ENCODE data around the gene MTF2. TPM values are rescaled to one million over a fixed set of nuclear protein-coding genes. Genes with fewer than 3 reads are reported as not detected.
"Not testable (repeated sequence)": the region's sequence is repeated elsewhere in the genome, so short reads cannot be mapped to it uniquely, and the experiment has no call there.

MTF2 gene
- total RNA-seq, 2 donors from 2014 or later = 10.4 to 31.5 TPM

DNA sequence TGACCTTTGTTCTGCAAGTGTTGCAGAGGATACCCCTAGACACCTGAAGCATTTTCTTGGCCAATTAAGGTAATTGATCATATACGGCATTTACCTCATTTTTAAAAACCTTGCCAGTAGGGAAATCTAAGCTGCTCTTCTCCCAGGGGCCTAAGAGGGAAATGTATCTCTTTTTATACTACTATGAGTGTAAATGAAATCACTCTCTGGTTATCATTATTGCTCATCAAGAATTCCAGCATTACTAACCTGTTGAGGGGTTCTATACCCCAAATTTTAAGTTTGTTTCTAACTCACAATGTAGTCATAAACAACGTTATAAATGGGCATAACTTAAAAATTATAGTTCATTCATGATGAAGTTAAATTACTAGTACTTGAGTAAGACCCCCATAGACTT lies 73.8 kb downstream of the MTF2 start:
- Histone ChIP-seq H3K27ac (no peak overlapping the region), H3K4me3 (no peak overlapping the region), H3K36me3 (no peaks in the 10 kb centered on the region), H3K4me1 (replicated peaks) (no peaks in the 10 kb centered on the region), H3K27me3 (replicated peaks; ENCODE audit: insufficient read depth) (no peaks in the 10 kb centered on the region), H3K9me3 (no peaks in the 10 kb centered on the region)
- TF ChIP-seq POLR2AphosphoS5 (IDR thresholded peaks at IDR 0.05) (no peak), POLR2A (IDR thresholded peaks at IDR 0.05) (no peak)
- TF ChIP-seq, protein P1, sequence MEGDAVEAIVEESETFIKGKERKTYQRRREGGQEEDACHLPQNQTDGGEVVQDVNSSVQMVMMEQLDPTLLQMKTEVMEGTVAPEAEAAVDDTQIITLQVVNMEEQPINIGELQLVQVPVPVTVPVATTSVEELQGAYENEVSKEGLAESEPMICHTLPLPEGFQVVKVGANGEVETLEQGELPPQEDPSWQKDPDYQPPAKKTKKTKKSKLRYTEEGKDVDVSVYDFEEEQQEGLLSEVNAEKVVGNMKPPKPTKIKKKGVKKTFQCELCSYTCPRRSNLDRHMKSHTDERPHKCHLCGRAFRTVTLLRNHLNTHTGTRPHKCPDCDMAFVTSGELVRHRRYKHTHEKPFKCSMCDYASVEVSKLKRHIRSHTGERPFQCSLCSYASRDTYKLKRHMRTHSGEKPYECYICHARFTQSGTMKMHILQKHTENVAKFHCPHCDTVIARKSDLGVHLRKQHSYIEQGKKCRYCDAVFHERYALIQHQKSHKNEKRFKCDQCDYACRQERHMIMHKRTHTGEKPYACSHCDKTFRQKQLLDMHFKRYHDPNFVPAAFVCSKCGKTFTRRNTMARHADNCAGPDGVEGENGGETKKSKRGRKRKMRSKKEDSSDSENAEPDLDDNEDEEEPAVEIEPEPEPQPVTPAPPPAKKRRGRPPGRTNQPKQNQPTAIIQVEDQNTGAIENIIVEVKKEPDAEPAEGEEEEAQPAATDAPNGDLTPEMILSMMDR (IDR thresholded peaks at IDR 0.05) = no peak
- no peak for DNase-seq (ENCODE audit: low spot score)
- WGBS = 90% methylated on average over 2 of the region's 2 CpGs
- intact Hi-C loops (cut with DNase I) = no loop called here

DNA sequence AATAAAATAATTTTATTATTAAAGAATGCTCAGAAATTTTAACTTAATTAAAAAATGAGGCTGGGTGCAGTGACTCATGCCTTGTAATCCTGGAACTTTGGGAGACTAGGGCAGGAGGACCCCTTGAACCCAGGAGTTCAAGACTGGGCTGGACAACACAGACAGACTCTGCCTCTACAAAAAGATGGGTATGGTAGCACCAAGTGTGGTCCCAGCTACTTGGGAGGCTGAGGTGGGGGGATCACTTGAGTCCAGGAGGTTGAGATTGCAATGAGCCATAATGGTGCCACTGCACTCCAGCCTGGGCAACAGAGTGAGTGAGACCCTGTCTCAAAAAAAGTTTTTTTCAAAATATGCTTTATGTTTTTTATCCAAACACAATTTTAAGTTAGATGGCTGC lies 75.8 kb downstream of the MTF2 start:
- TF ChIP-seq POLR2AphosphoS5 (IDR thresholded peaks at IDR 0.05) (no peak), POLR2A (IDR thresholded peaks at IDR 0.05) (no peak)
- TF ChIP-seq, protein P1 (IDR thresholded peaks at IDR 0.05) = no peak
- Histone ChIP-seq H3K27ac (no peak overlapping the region), H3K36me3 (no peaks in the 10 kb centered on the region)

DNA sequence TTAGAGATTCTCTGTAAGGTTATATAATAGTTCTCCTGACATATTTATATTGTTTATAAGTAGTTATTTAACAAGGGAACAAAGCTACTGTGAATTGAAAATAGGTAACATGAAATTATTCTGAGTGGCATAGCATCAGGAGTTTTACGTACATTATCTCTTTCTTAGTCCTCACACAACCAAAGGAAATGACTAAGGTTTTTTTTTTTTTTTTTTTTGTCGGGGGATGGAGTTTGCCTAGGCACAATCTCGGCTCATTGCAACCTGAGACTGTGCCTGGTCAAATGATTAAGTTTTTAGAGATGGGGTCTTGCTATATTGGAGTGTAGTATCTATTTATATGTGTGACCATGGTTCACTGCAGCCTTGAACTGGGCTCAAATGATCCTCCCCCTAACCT lies 76.3 kb downstream of the MTF2 start:
- no peak for DNase-seq (ENCODE audit: low spot score)
- H3K27ac ChIP-seq = no peak overlapping the region
- no peaks in the 10 kb centered on the region for H3K9me3 ChIP-seq
- no peak for TF ChIP-seq POLR2AphosphoS5 (IDR thresholded peaks at IDR 0.05)
- no peak for TF ChIP-seq POLR2A (IDR thresholded peaks at IDR 0.05)
- TF ChIP-seq, protein P1 (IDR thresholded peaks at IDR 0.05) = no peak
- intact Hi-C loops (cut with DNase I) = no loop called here
- H3K36me3 ChIP-seq = no peaks in the 10 kb centered on the region
- 76% methylated on average over 3 of the region's 3 CpGs for WGBS
- no peak overlapping the region for H3K4me3 ChIP-seq
- no peaks in the 10 kb centered on the region for H3K27me3 ChIP-seq (replicated peaks; ENCODE audit: insufficient read depth)
- no peaks in the 10 kb centered on the region for H3K4me1 ChIP-seq (replicated peaks)

More for the DNA sequence above, 75.8 kb downstream of the MTF2 start:
- DNase-seq (ENCODE audit: low spot score) = no peak
- H3K4me1 ChIP-seq (replicated peaks) = no peaks in the 10 kb centered on the region
- intact Hi-C loops (cut with DNase I) = no loop called here
- no peaks in the 10 kb centered on the region for H3K9me3 ChIP-seq
- H3K27me3 ChIP-seq (replicated peaks; ENCODE audit: insufficient read depth) = no peaks in the 10 kb centered on the region
- H3K4me3 ChIP-seq = no peak overlapping the region

DNA sequence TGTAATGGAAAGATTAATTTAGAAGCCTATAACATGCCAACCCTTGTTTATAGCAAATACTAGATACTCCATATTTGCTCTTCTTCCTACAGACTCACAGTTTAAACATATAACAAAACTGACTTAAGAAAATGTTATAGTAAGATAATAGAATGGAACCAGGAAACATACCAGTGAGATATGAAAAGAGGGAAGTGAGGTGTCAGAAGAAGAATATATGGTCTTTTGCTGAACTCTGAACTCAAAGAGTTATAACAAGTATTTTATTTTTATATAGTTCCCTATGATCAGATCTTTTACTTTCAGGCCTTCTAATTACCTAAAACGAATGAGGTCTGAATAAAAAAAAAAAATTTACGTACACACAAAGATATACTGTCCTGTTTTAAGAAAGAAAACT lies 80.3 kb downstream of the MTF2 start:
- Histone ChIP-seq H3K4me1 (replicated peaks) (no peaks in the 10 kb centered on the region), H3K9me3 (no peaks in the 10 kb centered on the region), H3K36me3 (no peaks in the 10 kb centered on the region), H3K4me3 (no peak overlapping the region), H3K27ac (no peak overlapping the region), H3K27me3 (replicated peaks; ENCODE audit: insufficient read depth) (no peaks in the 10 kb centered on the region)
- TF ChIP-seq, protein P1 (IDR thresholded peaks at IDR 0.05) = no peak
- no peak for TF ChIP-seq POLR2AphosphoS5 (IDR thresholded peaks at IDR 0.05)
- TF ChIP-seq POLR2A (IDR thresholded peaks at IDR 0.05) = no peak
- intact Hi-C loops (cut with DNase I) = no loop called here
- no peak for DNase-seq (ENCODE audit: low spot score)
- WGBS = 74% methylated on average over 2 of the region's 2 CpGs

DNA sequence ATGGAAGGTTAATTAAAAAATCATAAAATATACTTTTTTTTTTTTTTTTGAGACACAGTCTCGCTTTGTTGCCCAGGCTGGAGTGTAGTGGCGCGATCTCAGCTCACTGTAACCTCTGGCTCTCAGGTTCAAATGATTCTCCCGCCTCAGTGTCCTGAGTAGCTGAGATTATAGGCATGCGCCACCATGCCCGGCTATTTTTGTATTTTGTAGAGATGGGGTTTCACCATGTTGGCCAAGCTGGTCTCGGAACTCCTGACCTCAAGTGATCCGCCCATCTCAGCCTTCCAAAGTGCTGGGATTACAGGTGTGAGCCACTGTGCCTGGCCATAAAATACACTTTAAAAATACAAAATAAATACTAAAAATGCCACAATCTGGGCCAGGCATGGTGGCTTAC lies 84.2 kb downstream of the MTF2 start:
- DNase-seq (ENCODE audit: low spot score); H3K9me3 ChIP-seq; intact Hi-C loops (cut with DNase I); H3K27me3 ChIP-seq (replicated peaks; ENCODE audit: insufficient read depth); H3K4me3 ChIP-seq; H3K4me1 ChIP-seq (replicated peaks); H3K36me3 ChIP-seq; H3K27ac ChIP-seq: not testable (repeated sequence)
- WGBS = 97% methylated on average over 8 of the region's 8 CpGs
